ENCODE measurements around the gene SPATS2L. TPM values are rescaled to one million over a fixed set of nuclear protein-coding genes. Genes with fewer than 3 reads are reported as not detected.

The SPATS2L gene
- total and polyA plus RNA-seq, 2 donors (not counting 1 experiment from before 2014, with no cell fraction given): 0.27 to 0.44 TPM

DNA sequence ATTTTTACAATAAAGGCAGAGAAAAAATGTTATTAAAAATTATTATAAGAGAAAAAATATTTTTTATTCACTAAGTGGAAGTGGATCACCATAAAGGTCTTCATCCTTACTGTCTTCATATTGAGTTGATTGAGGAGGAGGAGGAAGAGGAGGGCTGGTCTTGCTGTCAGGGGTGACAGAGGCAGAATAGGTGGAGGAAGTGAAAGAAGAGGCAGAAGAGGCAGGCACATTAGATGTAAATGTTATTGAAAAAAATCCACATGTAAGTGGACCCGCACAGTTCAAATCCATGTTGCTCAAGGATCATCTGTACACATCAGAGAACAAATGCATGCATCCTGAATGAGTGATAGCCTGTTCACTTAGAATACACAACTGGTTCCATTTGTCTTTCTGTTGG, 6.4 kb upstream of the SPATS2L start:
- Histone ChIP-seq H3K4me1 (ENCODE audit: control insufficient read depth in 2 of 2, insufficient read depth in 2 of 2, low read length in 2 of 2) (no peaks in the 10 kb centered on the region), H3K4me2 (replicated peaks; ENCODE audit: low read depth, low read length, poor library complexity, severe bottlenecking) (no peak overlapping the region), H2AFZ (ENCODE audit: insufficient read depth, low read depth, low read length, poor library complexity, severe bottlenecking) (no peak overlapping the region), H3K36me3 (replicated peaks in 1 of 2; ENCODE audit: control extremely low read depth in 1 of 2, control insufficient read depth in 1 of 2, extremely low read depth in 1 of 2, insufficient read depth in 2 of 2, low read length in 1 of 2) (no peaks in the 10 kb centered on the region), H3K79me2 (ENCODE audit: control insufficient read depth, insufficient read depth, low read length) (no peaks in the 10 kb centered on the region), H3K9me3 (ENCODE audit: control extremely low read depth in 1 of 3, control insufficient read depth in 2 of 3, insufficient read depth in 1 of 3, low read length in 2 of 3) (no peaks in the 10 kb centered on the region), H3K4me3 (ENCODE audit: control extremely low read depth in 1 of 5, extremely low read depth in 1 of 5, insufficient read depth in 1 of 5, low read depth in 2 of 5, low read length in 4 of 5) (no peak overlapping the region), H4K20me1 (ENCODE audit: control insufficient read depth, insufficient read depth, low read length, poor library complexity, severe bottlenecking) (no peaks in the 10 kb centered on the region), H3K27me3 (replicated peaks in 1 of 4; ENCODE audit: control extremely low read depth in 1 of 4, control insufficient read depth in 3 of 4, insufficient read depth in 4 of 4, low read length in 3 of 4) (peaks cover 0 to 12% (median 2%) of the 10 kb centered on the region in 4 experiments), H3K27ac (ENCODE audit: low read length in 2 of 2) (no peak overlapping the region), H3K9ac (ENCODE audit: low read length) (no peak overlapping the region)
- CTCF ChIA-PET: no interaction called here
- H3K27me3 Mint-ChIP-seq: peaks cover 43% of the 10 kb centered on the region
- no peak for DNase-seq
- no peaks in the 10 kb centered on the region for H3K4me1 Mint-ChIP-seq
- no peak overlapping the region for H3K27ac Mint-ChIP-seq
- TF ChIP-seq, protein P1, sequence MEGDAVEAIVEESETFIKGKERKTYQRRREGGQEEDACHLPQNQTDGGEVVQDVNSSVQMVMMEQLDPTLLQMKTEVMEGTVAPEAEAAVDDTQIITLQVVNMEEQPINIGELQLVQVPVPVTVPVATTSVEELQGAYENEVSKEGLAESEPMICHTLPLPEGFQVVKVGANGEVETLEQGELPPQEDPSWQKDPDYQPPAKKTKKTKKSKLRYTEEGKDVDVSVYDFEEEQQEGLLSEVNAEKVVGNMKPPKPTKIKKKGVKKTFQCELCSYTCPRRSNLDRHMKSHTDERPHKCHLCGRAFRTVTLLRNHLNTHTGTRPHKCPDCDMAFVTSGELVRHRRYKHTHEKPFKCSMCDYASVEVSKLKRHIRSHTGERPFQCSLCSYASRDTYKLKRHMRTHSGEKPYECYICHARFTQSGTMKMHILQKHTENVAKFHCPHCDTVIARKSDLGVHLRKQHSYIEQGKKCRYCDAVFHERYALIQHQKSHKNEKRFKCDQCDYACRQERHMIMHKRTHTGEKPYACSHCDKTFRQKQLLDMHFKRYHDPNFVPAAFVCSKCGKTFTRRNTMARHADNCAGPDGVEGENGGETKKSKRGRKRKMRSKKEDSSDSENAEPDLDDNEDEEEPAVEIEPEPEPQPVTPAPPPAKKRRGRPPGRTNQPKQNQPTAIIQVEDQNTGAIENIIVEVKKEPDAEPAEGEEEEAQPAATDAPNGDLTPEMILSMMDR (IDR thresholded peaks at IDR 0.05): no peak
- TF ChIP-seq EZH2 (IDR thresholded peaks at IDR 0.05; ENCODE audit: borderline replicate concordance, insufficient read depth, low read depth, low read length, poor library complexity, severe bottlenecking): no peak
- intact Hi-C loops (cut with micrococcal nuclease): no loop called here
- POLR2A ChIA-PET: no interaction called here
- 80% methylated on average over 1 of the region's 1 CpG for WGBS (ENCODE audit: insufficient coverage)
- ATAC-seq (ENCODE audit: low read depth): no peak
- no peak overlapping the region for H3K4me3 Mint-ChIP-seq
- no peaks in the 10 kb centered on the region for H3K9me3 Mint-ChIP-seq (ENCODE audit: insufficient read depth)

DNA sequence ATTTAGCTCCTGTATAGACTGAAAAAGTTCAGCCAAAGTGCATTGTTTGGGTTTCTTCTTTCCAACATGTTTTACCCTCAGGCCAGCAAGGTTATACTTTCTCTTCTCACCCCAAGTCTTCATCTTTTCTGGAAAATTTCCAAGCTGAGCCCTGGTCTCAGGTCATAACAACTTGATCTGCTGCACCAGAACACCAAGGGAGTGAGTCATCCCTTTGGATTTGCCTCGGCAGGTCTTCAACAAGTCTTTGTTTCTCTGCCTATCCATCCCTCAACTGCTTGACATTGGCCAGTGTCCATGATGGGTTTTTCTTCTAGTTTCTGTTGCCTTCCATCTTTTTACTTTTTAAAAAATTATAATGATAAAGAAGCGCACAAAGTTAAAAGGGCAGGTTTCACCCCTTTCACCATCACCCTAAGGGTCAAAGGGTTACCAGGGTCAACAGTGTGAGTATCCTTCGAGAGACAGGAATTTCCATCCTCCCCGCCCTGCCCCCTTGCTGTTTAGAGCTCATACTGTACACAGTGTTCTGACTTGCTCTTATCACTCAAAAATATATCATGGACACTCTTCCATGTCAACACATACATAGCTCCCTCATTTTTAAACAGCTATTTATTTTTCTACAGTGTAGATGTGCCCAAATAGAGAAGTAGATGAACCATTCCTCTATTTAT, 5.7 kb upstream of the SPATS2L start:
- H3K9ac ChIP-seq (ENCODE audit: low read length): no peak overlapping the region
- no peaks in the 10 kb centered on the region for H3K9me3 ChIP-seq (ENCODE audit: control extremely low read depth in 1 of 3, control insufficient read depth in 2 of 3, insufficient read depth in 1 of 3, low read length in 2 of 3)
- H4K20me1 ChIP-seq (ENCODE audit: control insufficient read depth, insufficient read depth, low read length, poor library complexity, severe bottlenecking): no peaks in the 10 kb centered on the region
- no peaks in the 10 kb centered on the region for H3K79me2 ChIP-seq (ENCODE audit: control insufficient read depth, insufficient read depth, low read length)
- H3K4me2 ChIP-seq (replicated peaks; ENCODE audit: low read depth, low read length, poor library complexity, severe bottlenecking): no peak overlapping the region
- CTCF ChIA-PET: no interaction called here
- WGBS (ENCODE audit: insufficient coverage): 87% methylated on average over 2 of the region's 4 CpGs
- H3K27me3 ChIP-seq (replicated peaks in 1 of 4; ENCODE audit: control extremely low read depth in 1 of 4, control insufficient read depth in 3 of 4, insufficient read depth in 4 of 4, low read length in 3 of 4): peaks cover 0 to 12% (median 5%) of the 10 kb centered on the region in 4 experiments
- peaks cover 2% of the 10 kb centered on the region for H3K4me1 Mint-ChIP-seq
- POLR2A ChIA-PET: no interaction called here
- no peak overlapping the region for H3K27ac ChIP-seq (ENCODE audit: low read length in 2 of 2)
- H3K9me3 Mint-ChIP-seq (ENCODE audit: insufficient read depth): no peaks in the 10 kb centered on the region
- no peak for DNase-seq
- H3K4me3 Mint-ChIP-seq: no peak overlapping the region
- no peak overlapping the region for H3K27ac Mint-ChIP-seq
- H2AFZ ChIP-seq (ENCODE audit: insufficient read depth, low read depth, low read length, poor library complexity, severe bottlenecking): no peak overlapping the region
- no peak overlapping the region for H3K4me3 ChIP-seq (ENCODE audit: control extremely low read depth in 1 of 5, extremely low read depth in 1 of 5, insufficient read depth in 1 of 5, low read depth in 2 of 5, low read length in 4 of 5)
- H3K27me3 Mint-ChIP-seq: peaks cover 49% of the 10 kb centered on the region
- ATAC-seq (ENCODE audit: low read depth): no peak
- H3K4me1 ChIP-seq (ENCODE audit: control insufficient read depth in 2 of 2, insufficient read depth in 2 of 2, low read length in 2 of 2): peaks cover under 1% of the 10 kb centered on the region in 2 donors
- H3K36me3 ChIP-seq (replicated peaks in 1 of 2; ENCODE audit: control extremely low read depth in 1 of 2, control insufficient read depth in 1 of 2, extremely low read depth in 1 of 2, insufficient read depth in 2 of 2, low read length in 1 of 2): no peaks in the 10 kb centered on the region
- intact Hi-C loops (cut with micrococcal nuclease): no loop called here
- no peak for TF ChIP-seq EZH2 (IDR thresholded peaks at IDR 0.05; ENCODE audit: borderline replicate concordance, insufficient read depth, low read depth, low read length, poor library complexity, severe bottlenecking)
